SU-DHL-6 (cell line): ENCODE results near the gene ECSCR.

Experiments used
- EZH2phosphoT487 ChIP-seq: fragments of 200-600 bp; sonication (generic), shearing (Covaris generic); conservative IDR thresholded peaks from 2 replicates; pipeline ENCODE4 v1.6.1; 2018; ENCODE audit warnings: mild to moderate bottlenecking, antibody characterized with exemption, low read length, moderate library complexity, mixed read lengths
- TF ChIP-seq, protein P1 (sequence below): fragments of 200-600 bp; sonication (generic); IDR thresholded peaks from one replicate; pipeline ENCODE4 v1.5.1; 2017; ENCODE audit warnings: antibody characterized with exemption, mild to moderate bottlenecking, low read length, moderate library complexity; ENCODE audit not compliant: insufficient read depth, poor library complexity, severe bottlenecking

DNA sequence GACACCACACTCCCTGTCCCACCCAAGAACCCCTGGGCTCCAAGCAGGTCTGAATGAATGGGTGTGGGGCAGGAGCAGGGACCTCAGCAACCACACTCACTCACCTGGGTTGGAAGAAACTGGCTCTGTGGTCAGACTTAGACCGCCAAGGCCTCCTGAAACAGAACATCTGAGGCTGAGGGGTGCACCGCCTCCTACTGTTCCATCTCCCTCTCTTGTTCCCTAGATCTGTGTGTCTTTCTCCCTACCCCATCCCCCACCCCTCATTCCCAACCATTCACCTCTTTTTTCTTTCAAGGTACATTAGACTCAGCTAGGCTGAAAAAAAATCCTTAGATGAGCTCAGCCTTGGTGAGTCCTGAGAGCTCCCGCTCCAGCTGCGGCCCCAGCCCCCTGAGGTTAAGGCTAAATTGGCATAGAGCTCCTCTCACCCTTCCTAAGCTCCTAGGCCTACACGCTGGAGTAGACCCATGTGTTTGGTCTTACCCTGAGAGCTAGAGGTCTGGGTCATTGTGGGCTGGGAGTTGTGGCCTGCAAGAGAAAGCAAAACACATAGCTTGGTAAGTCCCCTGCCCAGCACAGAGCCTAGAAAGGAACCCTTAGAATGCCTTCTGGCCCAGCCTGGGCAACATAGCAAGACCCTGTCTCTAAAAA lies 4.8 kb downstream of the ECSCR start:
- TF ChIP-seq, protein P1, sequence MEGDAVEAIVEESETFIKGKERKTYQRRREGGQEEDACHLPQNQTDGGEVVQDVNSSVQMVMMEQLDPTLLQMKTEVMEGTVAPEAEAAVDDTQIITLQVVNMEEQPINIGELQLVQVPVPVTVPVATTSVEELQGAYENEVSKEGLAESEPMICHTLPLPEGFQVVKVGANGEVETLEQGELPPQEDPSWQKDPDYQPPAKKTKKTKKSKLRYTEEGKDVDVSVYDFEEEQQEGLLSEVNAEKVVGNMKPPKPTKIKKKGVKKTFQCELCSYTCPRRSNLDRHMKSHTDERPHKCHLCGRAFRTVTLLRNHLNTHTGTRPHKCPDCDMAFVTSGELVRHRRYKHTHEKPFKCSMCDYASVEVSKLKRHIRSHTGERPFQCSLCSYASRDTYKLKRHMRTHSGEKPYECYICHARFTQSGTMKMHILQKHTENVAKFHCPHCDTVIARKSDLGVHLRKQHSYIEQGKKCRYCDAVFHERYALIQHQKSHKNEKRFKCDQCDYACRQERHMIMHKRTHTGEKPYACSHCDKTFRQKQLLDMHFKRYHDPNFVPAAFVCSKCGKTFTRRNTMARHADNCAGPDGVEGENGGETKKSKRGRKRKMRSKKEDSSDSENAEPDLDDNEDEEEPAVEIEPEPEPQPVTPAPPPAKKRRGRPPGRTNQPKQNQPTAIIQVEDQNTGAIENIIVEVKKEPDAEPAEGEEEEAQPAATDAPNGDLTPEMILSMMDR: no peak
- no peak for TF ChIP-seq EZH2phosphoT487
